ENCODE results near the gene SPACA5.
"Not testable (repeated sequence)": the region's sequence is repeated elsewhere in the genome, so short reads cannot be mapped to it uniquely, and the experiment has no call there.

The SPACA5 gene

DNA sequence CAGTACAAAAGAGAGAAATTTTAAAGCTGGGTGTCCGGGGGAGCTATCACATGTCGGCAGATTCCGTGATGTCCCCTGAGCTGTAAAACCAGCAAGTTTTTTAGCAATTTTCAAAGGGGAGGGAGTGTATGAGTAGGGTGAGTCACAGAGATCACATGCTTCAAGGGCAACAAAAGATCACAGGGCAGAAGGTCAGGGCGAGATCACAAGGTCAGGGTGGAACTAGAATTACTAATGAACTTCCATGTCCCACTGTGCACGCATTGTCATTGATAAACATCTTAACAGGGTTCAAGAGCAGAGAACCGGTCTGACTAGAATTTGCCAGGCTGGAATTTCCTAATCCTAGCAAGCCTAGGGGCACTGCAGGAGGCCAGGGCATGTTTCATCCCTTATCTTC, 45.0 kb upstream of the SPACA5 start:
- H3K4ac ChIP-seq (ENCODE audit: low read length); H3K4me1 ChIP-seq (ENCODE audit: control insufficient read depth in 2 of 2, insufficient read depth in 1 of 2, low read depth in 1 of 2, low read length in 2 of 2); H2BK5ac ChIP-seq (ENCODE audit: low read length); H3K36me3 ChIP-seq (replicated peaks in 1 of 2; ENCODE audit: control insufficient read depth in 2 of 2, insufficient read depth in 2 of 2, low read length in 2 of 2); H3K4me2 ChIP-seq (ENCODE audit: insufficient read depth, low read length, poor library complexity, severe bottlenecking); H2BK120ac ChIP-seq (ENCODE audit: low read depth, low read length); H2BK15ac ChIP-seq (ENCODE audit: low read length); H3K27me3 ChIP-seq (ENCODE audit: control insufficient read depth in 3 of 3, insufficient read depth in 3 of 3, low read depth in 1 of 3, low read length in 3 of 3); H3K9ac ChIP-seq (ENCODE audit: low read depth, low read length, poor library complexity); H3K14ac ChIP-seq (ENCODE audit: low read length); H4K8ac ChIP-seq (ENCODE audit: low read depth, low read length); H2BK12ac ChIP-seq (ENCODE audit: low read length); H3K79me1 ChIP-seq (ENCODE audit: low read depth, low read length); DNase-seq (ENCODE audit: low spot score); H4K91ac ChIP-seq (ENCODE audit: low read depth, low read length, poor library complexity); H3K23ac ChIP-seq (ENCODE audit: low read depth, low read length, poor library complexity); H2AK5ac ChIP-seq (ENCODE audit: low read depth, low read length); H3K27ac ChIP-seq (replicated peaks; ENCODE audit: low read length); H3K18ac ChIP-seq (ENCODE audit: low read length); H3K4me3 ChIP-seq (ENCODE audit: low read length in 2 of 2): not testable (repeated sequence)
- peaks cover 0 to 19% of the 10 kb centered on the region in 2 donors for H3K9me3 ChIP-seq (replicated peaks in 1 of 2; ENCODE audit: control insufficient read depth in 2 of 2, insufficient read depth in 1 of 2, low read depth in 1 of 2, low read length in 2 of 2)
- H2AFZ ChIP-seq (ENCODE audit: low read length), result peak overlapping the region; percentile 34
- WGBS, 2 donors (ENCODE audit: extremely low coverage in 2 of 2, insufficient read length in 2 of 2, insufficient replicate concordance in 1 of 2), result no CpG with 5 or more reads among the region's 6 CpGs

DNA sequence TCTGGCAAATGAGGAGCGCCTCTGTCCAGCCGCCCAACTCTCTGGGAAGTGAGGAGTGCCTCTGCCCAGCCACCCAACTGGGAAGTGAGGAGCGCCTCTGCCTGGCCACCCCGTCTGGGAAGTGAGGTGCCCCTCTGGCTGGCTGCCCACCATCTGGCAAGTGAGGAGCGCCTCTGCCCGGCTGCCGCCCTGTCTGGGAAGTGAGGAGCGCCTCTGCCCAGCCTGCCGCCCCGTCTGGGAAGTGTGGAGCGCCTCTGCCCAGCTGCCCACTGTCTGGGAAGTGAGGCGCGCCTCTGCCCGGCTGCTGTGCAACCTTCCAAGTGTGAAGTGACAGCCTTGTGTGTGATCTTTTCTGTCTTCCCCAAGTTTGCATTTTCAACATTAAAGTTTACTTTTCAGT, 41.3 kb upstream of the SPACA5 start:
- H4K91ac ChIP-seq (ENCODE audit: low read depth, low read length, poor library complexity); H4K8ac ChIP-seq (ENCODE audit: low read depth, low read length); H2AFZ ChIP-seq (ENCODE audit: low read length); H3K9ac ChIP-seq (ENCODE audit: low read depth, low read length, poor library complexity); H3K36me3 ChIP-seq (replicated peaks in 1 of 2; ENCODE audit: control insufficient read depth in 2 of 2, insufficient read depth in 2 of 2, low read length in 2 of 2); H3K27me3 ChIP-seq (ENCODE audit: control insufficient read depth in 3 of 3, insufficient read depth in 3 of 3, low read depth in 1 of 3, low read length in 3 of 3); H3K4me1 ChIP-seq (ENCODE audit: control insufficient read depth in 2 of 2, insufficient read depth in 1 of 2, low read depth in 1 of 2, low read length in 2 of 2); H3K4me2 ChIP-seq (ENCODE audit: insufficient read depth, low read length, poor library complexity, severe bottlenecking); DNase-seq (ENCODE audit: low spot score); H3K4ac ChIP-seq (ENCODE audit: low read length); H2BK120ac ChIP-seq (ENCODE audit: low read depth, low read length); H2AK5ac ChIP-seq (ENCODE audit: low read depth, low read length); H3K23ac ChIP-seq (ENCODE audit: low read depth, low read length, poor library complexity); H3K4me3 ChIP-seq (ENCODE audit: low read length in 2 of 2); H3K27ac ChIP-seq (replicated peaks; ENCODE audit: low read length); H3K79me1 ChIP-seq (ENCODE audit: low read depth, low read length); H2BK15ac ChIP-seq (ENCODE audit: low read length); H2BK12ac ChIP-seq (ENCODE audit: low read length); H2BK5ac ChIP-seq (ENCODE audit: low read length); H3K18ac ChIP-seq (ENCODE audit: low read length); H3K14ac ChIP-seq (ENCODE audit: low read length): not testable (repeated sequence)
- peaks cover 2 to 20% of the 10 kb centered on the region in 2 donors for H3K9me3 ChIP-seq (replicated peaks in 1 of 2; ENCODE audit: control insufficient read depth in 2 of 2, insufficient read depth in 1 of 2, low read depth in 1 of 2, low read length in 2 of 2)
- no CpG with 5 or more reads among the region's 14 CpGs for WGBS, 2 donors (ENCODE audit: extremely low coverage in 2 of 2, insufficient read length in 2 of 2, insufficient replicate concordance in 1 of 2)

DNA sequence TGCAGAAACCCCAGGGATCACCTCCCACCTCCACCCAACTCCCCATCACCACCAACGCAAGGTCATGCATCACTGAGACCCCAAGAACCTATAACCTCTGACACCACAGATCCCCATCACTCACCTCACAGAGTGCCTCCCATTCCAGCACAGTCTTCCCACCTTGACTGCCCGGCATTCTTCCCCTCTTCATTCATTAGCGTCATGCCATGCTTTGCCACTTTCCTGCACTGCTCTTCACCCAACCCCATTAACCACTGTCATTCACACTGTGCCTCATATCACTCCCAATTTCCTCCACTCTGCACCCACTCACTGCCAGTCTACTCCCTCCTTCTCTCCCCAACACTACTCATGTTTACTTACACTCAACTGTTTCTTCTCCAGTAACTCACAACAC, 33.6 kb upstream of the SPACA5 start:
- Histone ChIP-seq H3K14ac (ENCODE audit: low read length) (no peak overlapping the region), H4K91ac (ENCODE audit: low read depth, low read length, poor library complexity) (no peak overlapping the region), H3K79me1 (ENCODE audit: low read depth, low read length) (no peaks in the 10 kb centered on the region), H3K27me3 (ENCODE audit: control insufficient read depth in 3 of 3, insufficient read depth in 3 of 3, low read depth in 1 of 3, low read length in 3 of 3) (no peaks in the 10 kb centered on the region), H3K9me3 (replicated peaks in 1 of 2; ENCODE audit: control insufficient read depth in 2 of 2, insufficient read depth in 1 of 2, low read depth in 1 of 2, low read length in 2 of 2) (peaks cover 22 to 63% of the 10 kb centered on the region in 2 donors), H3K4me3 (ENCODE audit: low read length in 2 of 2) (no peak overlapping the region), H4K8ac (ENCODE audit: low read depth, low read length) (no peak overlapping the region), H3K27ac (replicated peaks; ENCODE audit: low read length) (no peak overlapping the region), H3K23ac (ENCODE audit: low read depth, low read length, poor library complexity) (no peak overlapping the region), H3K4ac (ENCODE audit: low read length) (no peak overlapping the region), H3K18ac (ENCODE audit: low read length) (no peak overlapping the region), H2BK120ac (ENCODE audit: low read depth, low read length) (no peak overlapping the region), H2AK5ac (ENCODE audit: low read depth, low read length) (no peak overlapping the region), H2BK12ac (ENCODE audit: low read length) (no peak overlapping the region), H3K36me3 (replicated peaks in 1 of 2; ENCODE audit: control insufficient read depth in 2 of 2, insufficient read depth in 2 of 2, low read length in 2 of 2) (peaks cover 8 to 24% of the 10 kb centered on the region in 2 donors), H3K4me1 (ENCODE audit: control insufficient read depth in 2 of 2, insufficient read depth in 1 of 2, low read depth in 1 of 2, low read length in 2 of 2) (no peaks in the 10 kb centered on the region), H3K4me2 (ENCODE audit: insufficient read depth, low read length, poor library complexity, severe bottlenecking) (no peak overlapping the region), H2AFZ (ENCODE audit: low read length) (no peak overlapping the region), H2BK5ac (ENCODE audit: low read length) (no peak overlapping the region), H3K9ac (ENCODE audit: low read depth, low read length, poor library complexity) (no peak overlapping the region), H2BK15ac (ENCODE audit: low read length) (no peak overlapping the region)
- no CpG with 5 or more reads among the region's 3 CpGs for WGBS, 2 donors (ENCODE audit: extremely low coverage in 2 of 2, insufficient read length in 2 of 2, insufficient replicate concordance in 1 of 2)
- no peak for DNase-seq (ENCODE audit: low spot score)

DNA sequence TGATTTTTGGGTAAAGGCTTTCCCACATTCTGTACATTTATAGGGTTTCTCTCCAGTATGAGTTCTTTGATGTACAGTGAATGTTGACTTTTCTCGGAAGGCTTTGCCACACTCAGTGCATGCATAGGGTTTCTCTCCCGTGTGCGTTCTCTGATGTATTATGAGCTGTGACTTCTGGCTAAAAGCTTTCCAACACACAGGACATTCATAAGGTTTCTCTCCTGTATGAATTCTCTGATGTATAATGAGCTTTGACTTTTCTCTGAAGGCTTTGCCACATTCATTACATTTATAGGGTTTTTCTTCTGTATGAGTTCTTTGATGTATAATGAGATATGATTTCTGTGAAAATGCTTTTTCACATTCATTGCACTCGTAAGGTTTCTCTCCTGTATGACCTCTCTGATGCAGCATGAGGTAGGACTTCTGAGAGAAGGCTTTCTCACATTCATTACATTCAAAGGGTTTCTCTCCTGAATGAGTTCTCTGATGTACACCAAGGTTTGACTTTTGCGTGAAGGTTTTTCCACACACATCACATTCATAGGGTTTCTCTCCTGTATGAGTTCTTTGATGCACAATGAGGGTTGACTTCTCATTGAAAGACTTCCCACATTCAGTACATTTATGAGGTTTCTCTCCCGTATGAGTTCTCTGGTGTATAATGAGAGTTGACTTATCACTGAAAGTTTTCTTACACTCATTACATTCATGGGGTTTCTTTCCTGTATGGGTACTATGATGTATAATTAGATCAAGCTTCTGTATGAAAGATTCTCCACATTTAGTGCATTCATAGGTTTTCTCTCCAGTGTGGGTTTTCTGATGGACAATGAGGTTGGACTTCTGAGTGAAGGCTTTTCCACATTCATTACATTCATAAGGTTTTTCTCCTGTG, 30.3 kb upstream of the SPACA5 start:
- Histone ChIP-seq H3K18ac (ENCODE audit: low read length) (no peak overlapping the region), H2BK120ac (ENCODE audit: low read depth, low read length) (no peak overlapping the region), H2BK15ac (ENCODE audit: low read length) (no peak overlapping the region), H3K4me3 (ENCODE audit: low read length in 2 of 2) (no peak overlapping the region), H2AFZ (ENCODE audit: low read length) (no peak overlapping the region), H3K27me3 (ENCODE audit: control insufficient read depth in 3 of 3, insufficient read depth in 3 of 3, low read depth in 1 of 3, low read length in 3 of 3) (no peaks in the 10 kb centered on the region), H2AK5ac (ENCODE audit: low read depth, low read length) (no peak overlapping the region), H3K4me1 (ENCODE audit: control insufficient read depth in 2 of 2, insufficient read depth in 1 of 2, low read depth in 1 of 2, low read length in 2 of 2) (no peaks in the 10 kb centered on the region), H3K79me1 (ENCODE audit: low read depth, low read length) (no peaks in the 10 kb centered on the region), H2BK12ac (ENCODE audit: low read length) (no peak overlapping the region), H3K27ac (replicated peaks; ENCODE audit: low read length) (no peak overlapping the region), H3K23ac (ENCODE audit: low read depth, low read length, poor library complexity) (no peak overlapping the region), H4K8ac (ENCODE audit: low read depth, low read length) (no peak overlapping the region), H3K4me2 (ENCODE audit: insufficient read depth, low read length, poor library complexity, severe bottlenecking) (no peak overlapping the region), H3K9ac (ENCODE audit: low read depth, low read length, poor library complexity) (no peak overlapping the region), H3K4ac (ENCODE audit: low read length) (no peak overlapping the region), H3K9me3 (replicated peaks in 1 of 2; ENCODE audit: control insufficient read depth in 2 of 2, insufficient read depth in 1 of 2, low read depth in 1 of 2, low read length in 2 of 2) (peaks cover 24 to 89% of the 10 kb centered on the region in 2 donors), H3K14ac (ENCODE audit: low read length) (no peak overlapping the region), H4K91ac (ENCODE audit: low read depth, low read length, poor library complexity) (no peak overlapping the region), H3K36me3 (replicated peaks in 1 of 2; ENCODE audit: control insufficient read depth in 2 of 2, insufficient read depth in 2 of 2, low read length in 2 of 2) (peaks cover 9 to 52% of the 10 kb centered on the region in 2 donors), H2BK5ac (ENCODE audit: low read length) (no peak overlapping the region)
- no CpG with 5 or more reads among the region's 6 CpGs for WGBS, 2 donors (ENCODE audit: extremely low coverage in 2 of 2, insufficient read length in 2 of 2, insufficient replicate concordance in 1 of 2)
- DNase-seq (ENCODE audit: low spot score), result no peak

Data from neuronal stem cell (in vitro differentiated cells).